ACHN (cell line): ENCODE results near the gene NEDD8.
"Not testable (repeated sequence)": the region's sequence is repeated elsewhere in the genome, so short reads cannot be mapped to it uniquely, and the experiment has no call there.

Experiments used
- DNase-seq: peaks from one replicate; pipeline ENCODE4 v3.0.0-alpha.2; 2015
- in situ Hi-C: cut with HindIII; loops from 2 replicates; pipeline ENCODE4 v1.10.0; 2017; ENCODE audit warnings: low sequenced_read_pairs, low pct_ligation_motif_present, low pct_unique_long_range_greater_than_20kb

NEDD8 gene

GRCh38 chr14:24252289-24253124 is 20.3 kb upstream of the NEDD8 start:
- no peak for DNase-seq
- in situ Hi-C loops = no loop called here

DNA sequence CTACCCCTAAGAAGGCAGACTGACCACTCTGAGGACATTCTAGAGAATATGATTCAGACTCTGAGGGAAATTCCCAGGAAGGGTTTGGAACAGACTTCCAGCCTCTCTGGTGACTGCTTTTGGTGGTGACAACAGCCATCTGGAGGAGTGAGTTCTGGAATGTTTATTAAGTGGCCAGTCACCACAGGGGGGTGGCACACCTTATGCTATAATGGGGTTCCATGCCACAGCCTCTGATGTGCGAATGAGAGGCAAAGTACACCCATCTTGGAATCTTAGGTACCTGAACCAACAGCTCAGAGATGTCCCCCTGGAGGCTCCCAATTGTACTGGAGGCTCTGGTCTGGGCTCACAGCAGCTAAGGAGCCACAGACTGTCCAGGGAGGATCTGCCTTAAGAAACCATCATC is 19.7 kb upstream of the NEDD8 start:
- in situ Hi-C loops = no loop called here
- no peak for DNase-seq

GRCh38 chr14:24250354-24250753 is 18.2 kb upstream of the NEDD8 start:
- DNase-seq = no peak
- in situ Hi-C loops = no loop called here

DNA sequence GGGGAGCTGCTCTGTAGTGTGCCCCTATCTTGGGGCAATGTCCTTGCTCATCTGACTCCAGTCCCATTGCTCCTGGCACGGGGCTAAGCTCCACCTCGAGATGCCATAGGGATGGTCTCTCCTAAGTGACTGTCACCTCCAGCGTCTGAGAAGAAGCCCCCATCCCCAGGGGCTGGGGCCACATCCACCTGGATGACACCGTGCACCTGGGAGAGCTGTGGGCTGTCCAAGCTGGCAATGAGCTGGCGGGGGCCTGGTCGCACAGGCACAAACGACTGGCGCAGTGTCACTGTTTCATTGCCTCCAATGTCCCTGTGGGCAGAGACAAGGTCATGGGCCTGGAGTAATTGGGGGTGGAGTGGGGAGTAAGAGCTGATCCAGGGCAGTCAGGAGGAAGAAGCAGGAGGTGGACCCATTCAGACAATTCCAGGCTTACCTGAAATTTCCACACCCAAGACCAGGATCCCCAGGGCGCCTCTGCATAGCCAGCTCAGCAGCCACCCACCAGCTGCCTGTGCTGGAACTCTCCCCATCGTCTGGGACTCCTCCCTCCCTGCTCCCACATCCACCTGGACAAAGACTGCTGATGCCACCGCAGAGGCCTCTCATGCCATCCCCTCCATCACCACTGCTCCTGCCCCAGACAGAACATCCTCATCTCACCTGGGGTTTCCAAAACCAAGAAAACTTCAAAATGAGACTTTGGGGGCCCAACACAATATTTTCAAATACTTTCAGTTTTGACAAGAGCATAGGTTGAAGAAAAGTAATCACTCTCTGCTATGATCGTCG is 17.3 kb upstream of the NEDD8 start:
- in situ Hi-C loops = no loop called here

GRCh38 chr14:24247422-24247821 is 15.3 kb upstream of the NEDD8 start:
- in situ Hi-C loops = no loop called here
- DNase-seq = no peak

More for the DNA sequence above, 17.3 kb upstream of the NEDD8 start:
- no peak for DNase-seq

DNA sequence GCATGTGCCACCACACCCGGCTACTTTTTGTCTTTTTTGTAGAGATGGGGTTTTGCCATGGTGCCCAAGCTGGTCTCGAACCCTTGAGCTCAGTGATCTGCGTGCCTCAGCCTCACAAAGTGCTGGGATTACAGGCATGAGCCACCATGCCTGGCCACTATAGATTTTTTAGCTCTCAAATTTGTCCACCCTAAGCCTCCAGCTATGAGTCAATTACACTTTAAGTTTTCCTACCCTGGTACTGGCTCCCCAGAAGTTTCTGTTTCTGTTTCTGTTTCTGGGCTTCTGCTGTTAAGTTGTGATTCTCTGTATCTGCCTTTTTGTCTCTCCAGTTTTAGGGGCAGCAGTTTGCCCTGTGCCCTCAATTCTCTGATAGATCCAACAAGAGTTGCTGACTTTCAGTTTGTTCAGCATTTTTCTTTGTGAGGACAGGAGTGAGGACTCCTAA is 14.6 kb upstream of the NEDD8 start:
- no peak for DNase-seq
- in situ Hi-C loops = no loop called here

DNA sequence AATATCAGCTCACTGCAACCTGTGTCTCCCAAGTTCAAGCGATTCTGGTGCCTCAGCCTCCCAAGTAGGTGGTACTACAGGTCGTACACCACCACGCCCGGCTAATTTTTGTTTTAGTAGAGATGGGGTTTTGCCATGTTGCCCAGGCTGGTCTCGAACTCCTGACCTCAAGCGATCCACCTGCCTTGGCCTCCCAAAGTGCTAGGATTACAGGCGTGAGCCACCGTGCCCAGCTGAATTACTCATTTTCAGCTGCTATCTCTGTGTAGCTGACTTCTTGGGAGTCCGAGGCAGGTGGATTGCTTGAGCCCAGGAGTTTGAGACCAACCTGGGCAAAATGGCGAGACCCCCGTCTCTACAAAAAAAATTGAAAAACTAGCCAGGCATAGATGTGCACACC is 13.2 kb upstream of the NEDD8 start:
- DNase-seq, in situ Hi-C loops: not testable (repeated sequence)

- peak; percentile 15 for DNase-seq
- in situ Hi-C loops = no loop called here
Observed at GRCh38 chr14:24243336-24243836, 11.2 kb upstream of the NEDD8 start.

DNA sequence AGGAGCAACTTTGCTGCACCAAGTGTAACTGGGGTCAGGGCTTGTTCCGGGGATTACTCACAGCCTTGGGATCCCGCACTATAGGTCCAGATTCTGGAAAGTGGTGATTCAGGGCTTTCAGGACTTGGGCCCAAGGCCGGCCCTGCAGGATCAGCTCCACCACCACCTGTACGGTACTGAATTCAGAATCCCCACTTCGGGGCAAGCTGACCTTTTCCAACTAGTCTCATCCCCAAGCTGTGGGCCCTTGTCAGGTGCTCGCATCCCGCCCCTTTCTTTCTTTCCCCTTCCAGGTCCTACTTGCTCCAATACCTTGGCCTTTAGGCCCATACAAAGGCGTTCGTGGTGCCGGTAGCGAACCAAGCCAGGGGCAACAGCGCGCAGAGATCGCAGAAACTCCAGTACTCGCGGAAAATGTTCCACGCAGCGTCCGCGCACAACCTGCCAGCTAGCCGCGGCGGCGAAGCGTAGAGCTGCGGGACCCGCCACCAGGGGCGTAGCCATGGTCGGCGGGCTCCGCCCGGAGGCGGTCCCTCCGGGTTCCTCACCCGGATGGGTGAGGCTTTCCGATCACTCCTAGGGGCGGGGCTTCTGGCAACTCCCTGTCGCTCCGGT is 9.8 kb upstream of the NEDD8 start:
- in situ Hi-C loops = no loop called here

GRCh38 chr14:24240110-24240918 is 8.1 kb upstream of the NEDD8 start:
- no peak for DNase-seq
- in situ Hi-C loops = no loop called here

More for the DNA sequence above, 9.8 kb upstream of the NEDD8 start:
- peak; percentile 88 for DNase-seq

GRCh38 chr14:24238527-24239037 is 6.4 kb upstream of the NEDD8 start:
- in situ Hi-C loops = no loop called here
- no peak for DNase-seq

GRCh38 chr14:24238123-24238522 is 6.0 kb upstream of the NEDD8 start:
- no peak for DNase-seq
- in situ Hi-C loops = no loop called here

- in situ Hi-C loops = no loop called here
Observed at GRCh38 chr14:24237463-24237955, 5.3 kb upstream of the NEDD8 start.

DNA sequence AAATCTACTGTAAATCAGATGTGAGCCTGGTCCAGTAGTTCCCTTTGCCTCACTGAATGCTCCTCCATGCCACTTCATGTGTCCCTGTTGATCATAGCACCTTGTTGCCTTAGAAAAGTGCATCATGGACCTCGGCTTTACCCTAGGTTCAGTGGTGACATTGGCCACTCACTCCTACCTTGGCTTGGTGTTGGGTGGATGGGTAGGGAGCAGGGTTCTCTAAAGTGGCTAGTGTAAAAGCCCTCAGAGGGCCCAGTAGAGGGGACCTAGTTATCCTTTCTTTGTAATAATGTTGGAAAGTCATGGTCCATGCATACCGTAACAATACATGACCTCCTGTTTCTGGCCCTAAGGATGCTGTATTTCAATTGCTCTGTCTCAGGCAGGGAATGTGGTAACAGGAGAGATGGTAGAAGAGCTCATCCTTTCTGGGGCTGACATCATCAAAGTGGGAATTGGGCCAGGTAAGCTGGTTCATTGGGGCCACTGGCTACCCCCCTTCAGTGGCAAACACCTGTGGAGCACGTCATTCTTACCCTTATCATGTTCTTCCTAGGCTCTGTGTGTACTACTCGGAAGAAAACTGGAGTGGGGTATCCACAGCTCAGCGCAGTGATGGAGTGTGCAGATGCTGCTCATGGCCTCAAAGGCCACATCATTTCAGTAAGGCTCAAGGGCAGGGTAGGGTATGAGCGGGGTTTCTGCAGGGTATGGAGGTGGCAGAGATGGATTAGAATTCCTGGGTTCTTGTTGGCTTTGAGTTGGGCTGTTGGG is 4.7 kb upstream of the NEDD8 start:
- in situ Hi-C loops = no loop called here

More at GRCh38 chr14:24237463-24237955, 5.3 kb upstream of the NEDD8 start:
- no peak for DNase-seq

DNA sequence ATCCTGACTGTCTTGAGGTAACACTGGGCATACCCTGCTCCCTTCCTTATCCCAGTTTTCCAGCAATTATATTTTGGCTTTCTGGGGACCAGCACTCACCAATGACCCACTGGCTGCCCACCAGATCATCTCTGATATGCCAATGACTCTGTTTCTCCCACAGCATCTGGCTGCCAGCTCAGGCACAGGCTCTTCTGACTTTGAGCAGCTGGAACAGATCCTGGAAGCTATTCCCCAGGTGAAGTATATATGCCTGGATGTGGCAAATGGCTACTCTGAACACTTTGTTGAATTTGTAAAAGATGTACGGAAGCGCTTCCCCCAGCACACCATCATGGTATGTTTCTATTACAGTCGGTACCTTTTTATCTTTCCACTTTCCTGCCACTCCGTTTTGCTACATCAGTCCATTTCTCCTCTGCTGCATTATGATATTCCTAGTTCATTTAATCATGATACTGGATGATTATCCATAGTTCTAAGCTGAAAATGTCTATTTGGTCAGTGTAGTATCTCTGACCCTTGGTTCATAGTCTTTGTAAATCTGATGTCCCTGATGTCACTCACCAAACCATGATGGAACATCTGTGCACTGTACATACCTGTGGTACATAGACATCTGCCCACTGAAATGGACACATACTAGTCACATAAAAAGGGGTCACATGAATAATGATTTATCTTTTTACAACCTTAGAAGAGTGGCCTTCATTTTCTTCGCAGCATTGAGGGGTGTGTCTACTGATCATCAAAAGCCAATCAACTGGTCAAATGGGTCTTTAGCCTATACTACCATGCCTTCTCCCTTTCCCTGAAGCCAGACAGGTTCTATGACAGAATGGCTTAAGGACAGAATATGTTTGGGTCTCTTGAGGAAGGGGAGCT is 3.9 kb upstream of the NEDD8 start:
- in situ Hi-C loops = no loop called here
- DNase-seq = no peak

More for the DNA sequence above, 4.7 kb upstream of the NEDD8 start:
- DNase-seq = no peak
